Fibroblast of skin of right biceps (primary cell): Measurements from ENCODE around the gene ADIRF.
"Not testable (repeated sequence)": the region's sequence is repeated elsewhere in the genome, so short reads cannot be mapped to it uniquely, and the experiment has no call there.

Source experiments
- DNase-seq: peaks from one replicate; pipeline ENCODE4 v3.0.0-alpha.2; 2013

ADIRF gene

GRCh38 chr10:86961481-86962091, 6.7 kb upstream of the ADIRF start:
- DNase-seq = no peak

DNA sequence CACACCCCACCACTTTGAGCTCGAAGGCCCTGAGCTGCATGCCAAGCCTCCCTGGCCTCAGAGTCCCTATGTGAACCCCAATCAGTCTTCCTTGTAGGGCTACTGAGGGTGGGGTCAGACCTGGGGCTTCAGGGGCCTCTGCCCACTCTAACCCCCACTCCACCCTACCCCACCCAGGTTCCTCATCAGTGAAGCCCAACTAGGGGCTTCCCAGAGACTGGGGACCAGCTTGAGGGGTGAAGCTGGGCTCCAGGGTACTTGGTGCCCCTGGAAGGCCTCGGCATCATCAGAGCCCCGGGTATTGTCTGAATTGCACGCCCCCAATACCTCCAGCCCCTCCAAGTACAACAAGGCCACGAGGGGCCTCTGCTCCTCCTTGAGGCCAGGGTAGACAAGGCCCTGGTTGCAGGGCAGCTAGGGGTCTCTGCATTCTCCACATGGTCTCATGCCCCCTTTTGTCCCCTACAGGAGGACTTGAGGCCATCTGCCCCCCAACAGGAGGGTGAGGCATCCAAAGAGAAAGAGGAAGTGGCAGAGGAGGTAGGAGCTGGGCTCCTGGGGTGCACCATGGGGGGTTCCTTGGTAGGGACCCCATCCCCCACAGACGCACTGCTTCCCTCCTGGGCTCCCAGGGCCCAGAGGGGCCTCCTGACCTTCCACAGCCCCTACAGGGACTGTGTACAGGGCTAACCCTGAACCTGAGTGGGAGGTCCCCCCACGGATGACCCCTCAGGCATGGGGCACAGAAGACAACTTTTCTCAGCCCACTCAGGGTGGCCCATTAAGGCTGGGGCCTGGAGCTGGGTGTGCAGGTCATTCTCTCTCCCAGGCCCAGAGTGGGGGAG, 5.9 kb upstream of the ADIRF start:
- DNase-seq = no peak

GRCh38 chr10:86962981-86963310, 5.3 kb upstream of the ADIRF start:
- no peak for DNase-seq

GRCh38 chr10:86963341-86963919, 4.9 kb upstream of the ADIRF start:
- no peak for DNase-seq

DNA sequence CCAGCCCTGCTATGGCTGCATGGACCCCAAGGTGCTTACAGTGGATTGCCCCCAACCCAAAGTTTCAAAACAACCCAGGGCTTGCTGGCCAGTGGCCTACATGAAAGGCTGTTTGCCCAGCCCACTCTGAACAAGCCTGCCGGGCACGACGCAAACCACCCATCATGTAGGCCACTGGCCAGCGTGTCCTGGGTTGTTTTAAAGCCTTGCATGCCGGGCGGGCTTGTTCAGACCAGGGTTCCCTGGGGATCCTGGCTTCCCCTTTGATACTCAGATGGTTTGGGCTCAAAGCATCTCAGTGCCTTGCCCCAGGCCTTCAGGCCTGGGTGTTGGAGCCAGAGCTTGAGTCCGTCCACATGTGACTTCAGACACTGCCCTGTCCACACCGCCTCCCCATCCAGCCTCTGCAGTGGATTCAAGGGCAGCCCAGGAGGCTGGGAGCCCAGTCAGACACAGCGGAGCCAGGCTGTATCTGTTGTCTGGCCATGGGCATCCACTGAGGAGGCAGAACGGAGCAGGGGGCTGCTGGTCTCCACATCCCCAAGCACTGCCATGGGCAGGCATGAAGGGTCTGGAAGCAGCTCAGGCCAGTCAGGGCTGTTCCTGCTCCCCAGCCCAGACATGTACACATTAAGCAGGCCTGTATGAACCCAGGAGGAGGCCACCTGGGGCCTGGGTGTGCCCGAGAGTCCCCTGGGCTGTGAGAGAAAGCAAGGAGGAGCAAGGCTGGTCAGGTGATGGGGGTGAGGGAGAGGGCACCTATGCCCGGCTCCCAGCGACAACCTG, 4.0 kb upstream of the ADIRF start:
- DNase-seq = no peak

DNA sequence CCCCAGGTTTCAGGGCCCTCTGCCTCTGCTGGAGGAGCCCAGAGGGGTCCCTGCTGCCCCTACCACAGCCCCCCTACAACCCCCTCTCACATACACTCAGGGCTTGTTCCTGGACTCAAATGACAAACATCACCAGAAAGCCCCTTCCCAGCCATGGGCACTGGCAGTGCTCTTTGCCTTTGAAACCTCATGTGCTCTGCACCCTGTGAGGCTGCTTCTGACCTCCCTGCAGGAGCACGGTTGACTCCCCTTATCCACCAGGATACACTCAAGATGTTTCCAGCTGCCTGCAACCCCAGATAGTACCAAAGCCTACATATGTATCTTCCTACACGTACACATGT, 3.5 kb upstream of the ADIRF start:
- DNase-seq = no peak

GRCh38 chr10:86965986-86966654, 2.2 kb upstream of the ADIRF start:
- DNase-seq = no peak

- no peak for DNase-seq
Measured at GRCh38 chr10:86967481-86967941, 771 bp upstream of the ADIRF start.

DNA sequence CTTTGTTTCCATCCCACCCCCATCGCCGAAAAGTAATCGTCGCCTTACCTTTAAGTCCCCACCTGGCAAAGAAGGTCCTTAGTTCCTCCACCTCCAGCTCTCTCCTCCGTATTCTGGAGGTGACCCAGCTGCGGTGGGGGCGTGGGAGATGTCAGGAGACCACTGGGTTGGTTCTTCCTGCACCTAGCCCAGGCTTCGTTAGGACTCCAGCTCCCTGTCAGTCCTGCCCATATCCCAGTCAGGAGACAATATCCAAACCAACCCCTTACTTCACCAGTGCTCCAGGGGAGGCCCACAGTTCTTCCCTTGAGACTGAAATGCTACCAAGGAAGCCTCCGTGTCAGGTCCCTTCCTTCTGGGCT, 693 bp downstream of the ADIRF start:
- no peak for DNase-seq

GRCh38 chr10:86969421-86970041, 1.2 kb downstream of the ADIRF start:
- DNase-seq = peak; percentile 27

- no peak for DNase-seq
Measured at GRCh38 chr10:86970162-86970981, 2.1 kb downstream of the ADIRF start.

GRCh38 chr10:86970982-86971231, 2.6 kb downstream of the ADIRF start:
- DNase-seq = no peak

- peak; percentile 89 for DNase-seq
Measured at GRCh38 chr10:86971232-86971991, 3.1 kb downstream of the ADIRF start.

DNA sequence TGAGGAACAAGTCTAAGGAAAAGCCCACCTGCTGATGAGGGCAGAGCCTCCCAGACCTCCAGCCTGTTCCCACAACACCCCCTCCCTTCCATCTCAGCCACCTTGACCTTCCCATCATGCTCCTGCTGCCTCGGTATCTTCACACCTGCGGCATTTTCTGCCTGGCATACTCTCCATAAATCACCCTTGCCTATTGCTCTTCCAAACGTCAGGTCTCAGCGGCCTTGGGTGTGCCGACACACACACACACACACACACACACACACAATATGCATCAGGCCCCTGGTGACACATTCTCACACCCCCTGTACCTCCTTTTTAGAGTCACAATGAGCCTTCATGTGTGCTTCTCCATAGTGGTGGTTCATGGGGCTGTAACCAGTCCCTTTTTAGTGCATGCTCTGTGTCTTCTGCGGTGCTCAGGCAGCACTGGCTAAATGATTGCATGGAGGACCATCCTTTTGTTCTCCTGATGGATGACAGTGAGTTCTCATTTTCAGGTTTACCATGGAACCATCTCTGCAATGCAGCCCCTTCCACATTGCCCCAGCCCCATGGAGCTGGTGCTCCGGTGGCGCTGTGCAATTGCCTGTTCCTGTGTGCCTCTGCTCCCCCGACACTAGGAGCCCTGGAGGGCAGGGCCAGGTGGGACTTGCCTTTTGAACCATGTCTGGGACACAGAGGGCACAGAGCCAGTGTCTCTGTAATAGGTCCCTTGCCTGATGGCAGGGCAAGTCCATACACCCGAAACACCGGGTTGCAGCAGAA, 4.5 kb downstream of the ADIRF start:
- DNase-seq = no peak

GRCh38 chr10:86974484-86974883, 6.2 kb downstream of the ADIRF start:
- DNase-seq = no peak

GRCh38 chr10:86976362-86977056, 8.2 kb downstream of the ADIRF start:
- DNase-seq = no peak

DNA sequence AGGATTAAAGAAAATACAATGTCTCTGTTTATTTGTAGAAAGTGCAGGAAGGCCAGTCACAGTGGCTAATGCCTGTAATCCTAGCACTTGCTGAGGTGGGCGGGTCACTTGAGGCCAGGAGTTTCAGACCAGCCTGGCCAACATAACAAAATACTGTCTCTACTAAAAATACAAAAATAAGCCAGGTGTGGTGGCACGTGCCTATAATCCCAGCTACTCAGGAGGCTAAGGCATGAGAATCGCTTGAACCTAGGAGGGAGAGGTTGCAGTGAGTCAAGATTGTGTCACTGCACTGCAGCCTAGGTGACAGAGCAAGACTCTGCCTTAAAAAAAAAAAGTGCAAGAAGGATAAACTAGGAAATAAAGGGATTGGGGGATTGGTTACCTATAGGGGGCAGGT, 10.2 kb downstream of the ADIRF start:
- not testable (repeated sequence) for DNase-seq

DNA sequence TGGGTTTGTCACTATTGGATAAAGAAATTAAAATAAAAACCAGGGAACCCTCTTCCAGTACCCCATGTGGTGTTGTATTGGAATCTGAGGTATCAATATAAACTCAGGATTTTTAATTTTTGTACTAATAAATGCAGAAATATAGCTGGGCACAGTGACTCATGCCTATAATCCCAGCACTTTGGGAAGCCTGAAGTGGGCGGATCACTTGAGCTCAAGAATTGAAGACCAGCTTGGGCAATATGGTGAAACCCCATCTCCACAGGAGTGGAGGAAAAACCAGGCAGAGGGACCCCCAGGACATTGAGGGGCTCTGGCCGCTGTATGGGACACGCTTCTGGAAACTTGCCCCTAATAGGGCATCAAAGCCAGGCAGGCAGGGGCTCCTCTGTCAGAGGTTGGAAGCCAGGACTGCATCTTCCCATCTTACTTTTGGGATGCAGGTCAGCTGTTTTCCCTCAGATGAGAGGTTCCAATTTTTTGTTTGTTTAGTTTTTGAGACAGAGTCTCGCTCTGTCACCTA, 11.1 kb downstream of the ADIRF start:
- no peak for DNase-seq

DNA sequence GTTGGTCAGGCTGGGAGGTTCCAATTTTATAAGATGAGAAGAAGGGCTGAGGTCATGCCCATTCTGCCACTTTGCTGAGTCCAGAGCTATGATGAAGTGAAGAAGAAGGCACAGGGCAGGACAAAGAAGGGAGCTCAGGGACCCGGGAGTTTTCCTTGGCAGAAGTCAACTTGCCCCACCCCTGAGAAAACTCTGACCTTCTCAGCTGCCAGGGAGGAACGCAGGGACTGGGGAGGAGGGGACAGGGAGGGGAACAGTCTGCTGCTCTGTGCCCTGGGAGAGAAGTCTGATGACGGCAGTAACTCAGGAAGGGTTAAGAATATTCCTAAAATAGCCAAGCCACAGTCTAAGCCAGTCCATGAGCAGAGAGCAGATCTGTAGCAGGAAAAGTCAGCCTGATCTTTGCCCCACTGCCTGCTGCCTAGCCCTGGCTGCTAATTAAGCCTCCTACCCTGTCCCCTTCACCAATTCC, 11.7 kb downstream of the ADIRF start:
- DNase-seq = no peak
